DOHH2 (cell line): ENCODE measurements around the gene PFKL.

Experiments used
- EZH2phosphoT487 ChIP-seq: fragments of 200-600 bp; sonication (generic); IDR thresholded peaks from 2 replicates; pipeline ENCODE4 v1.6.1; 2017; ENCODE audit warnings: borderline replicate concordance, mild to moderate bottlenecking, antibody characterized with exemption, low read length, moderate library complexity, mixed read lengths
- TF ChIP-seq, protein P1 (sequence below): fragments of 200-600 bp; sonication (generic); IDR thresholded peaks from one replicate; pipeline ENCODE4 v1.5.1; 2014; ENCODE audit warnings: antibody characterized with exemption, mild to moderate bottlenecking, low read depth, low read length; ENCODE audit not compliant: poor library complexity, severe bottlenecking

DNA sequence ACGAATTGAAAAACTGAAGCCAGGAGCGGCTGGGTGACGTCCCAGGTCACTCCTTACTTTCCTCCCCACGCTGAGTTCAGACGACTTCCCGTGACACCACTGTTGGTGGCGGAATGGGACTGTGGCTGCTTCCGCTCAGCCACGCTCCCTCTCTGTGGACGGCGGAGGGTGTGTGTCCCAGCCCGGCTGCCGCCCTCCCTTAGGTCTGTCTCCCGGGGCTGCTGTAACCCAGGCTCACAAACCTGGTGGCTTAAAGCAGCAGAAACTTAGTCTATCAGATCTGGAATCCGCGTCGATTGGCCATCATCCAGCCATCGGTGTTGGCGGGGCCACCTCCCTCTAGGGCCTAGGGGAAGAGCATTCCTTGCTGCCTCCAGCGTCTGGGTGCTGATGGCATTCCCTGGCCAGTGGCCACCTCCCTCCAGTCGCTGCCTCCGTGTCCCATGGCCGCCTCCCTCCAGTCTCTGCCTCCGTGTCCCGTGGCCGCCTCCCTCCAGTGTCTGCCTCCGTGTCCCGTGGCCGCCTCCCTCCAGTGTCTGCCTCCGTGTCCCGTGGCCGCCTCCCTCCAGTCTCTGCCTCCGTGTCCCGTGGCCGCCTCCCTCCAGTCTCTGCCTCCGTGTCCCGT is 71.0 kb downstream of the PFKL start:
- TF ChIP-seq, protein P1, sequence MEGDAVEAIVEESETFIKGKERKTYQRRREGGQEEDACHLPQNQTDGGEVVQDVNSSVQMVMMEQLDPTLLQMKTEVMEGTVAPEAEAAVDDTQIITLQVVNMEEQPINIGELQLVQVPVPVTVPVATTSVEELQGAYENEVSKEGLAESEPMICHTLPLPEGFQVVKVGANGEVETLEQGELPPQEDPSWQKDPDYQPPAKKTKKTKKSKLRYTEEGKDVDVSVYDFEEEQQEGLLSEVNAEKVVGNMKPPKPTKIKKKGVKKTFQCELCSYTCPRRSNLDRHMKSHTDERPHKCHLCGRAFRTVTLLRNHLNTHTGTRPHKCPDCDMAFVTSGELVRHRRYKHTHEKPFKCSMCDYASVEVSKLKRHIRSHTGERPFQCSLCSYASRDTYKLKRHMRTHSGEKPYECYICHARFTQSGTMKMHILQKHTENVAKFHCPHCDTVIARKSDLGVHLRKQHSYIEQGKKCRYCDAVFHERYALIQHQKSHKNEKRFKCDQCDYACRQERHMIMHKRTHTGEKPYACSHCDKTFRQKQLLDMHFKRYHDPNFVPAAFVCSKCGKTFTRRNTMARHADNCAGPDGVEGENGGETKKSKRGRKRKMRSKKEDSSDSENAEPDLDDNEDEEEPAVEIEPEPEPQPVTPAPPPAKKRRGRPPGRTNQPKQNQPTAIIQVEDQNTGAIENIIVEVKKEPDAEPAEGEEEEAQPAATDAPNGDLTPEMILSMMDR = no peak
- TF ChIP-seq EZH2phosphoT487 = no peak
